ENCODE data around the gene HLA-DPA1.
A peak's percentile ranks its signal among the peaks of the same experiment; 100 is the strongest.

The HLA-DPA1 gene

DNA sequence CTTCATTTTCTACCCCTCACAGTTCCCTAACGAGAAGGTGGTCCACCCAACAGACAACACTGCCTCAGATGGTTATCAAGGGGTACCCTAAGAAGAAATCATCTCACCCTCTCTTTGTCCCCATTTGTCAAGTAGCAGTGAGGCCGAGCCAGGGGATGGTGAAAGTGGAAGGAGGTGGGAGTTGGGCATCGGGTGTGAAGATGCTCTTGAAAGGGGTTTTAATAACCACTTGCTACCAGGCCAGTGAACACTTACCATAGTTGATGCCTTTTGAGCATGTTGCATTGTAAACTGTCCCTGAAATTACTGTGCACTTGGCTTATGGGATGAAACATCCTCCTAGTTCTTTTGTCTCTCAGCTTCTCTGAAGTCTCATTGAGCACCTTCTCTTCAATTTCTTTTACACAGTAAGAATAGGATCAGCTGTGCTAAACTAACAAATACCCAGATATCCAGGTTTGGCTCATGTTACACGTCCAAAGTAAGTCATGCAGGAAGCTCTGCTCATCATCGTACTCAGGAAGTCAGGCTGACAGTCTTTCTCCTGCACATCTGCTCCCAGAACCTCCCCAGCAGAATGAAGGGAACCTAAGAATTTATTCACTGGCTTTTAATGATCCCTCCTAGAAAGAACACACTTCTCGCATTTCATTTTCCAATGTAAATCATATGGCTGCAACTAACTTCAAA lies 15.6 kb upstream of the HLA-DPA1 start:
- no peak for DNase-seq (ENCODE audit: low spot score)

DNA sequence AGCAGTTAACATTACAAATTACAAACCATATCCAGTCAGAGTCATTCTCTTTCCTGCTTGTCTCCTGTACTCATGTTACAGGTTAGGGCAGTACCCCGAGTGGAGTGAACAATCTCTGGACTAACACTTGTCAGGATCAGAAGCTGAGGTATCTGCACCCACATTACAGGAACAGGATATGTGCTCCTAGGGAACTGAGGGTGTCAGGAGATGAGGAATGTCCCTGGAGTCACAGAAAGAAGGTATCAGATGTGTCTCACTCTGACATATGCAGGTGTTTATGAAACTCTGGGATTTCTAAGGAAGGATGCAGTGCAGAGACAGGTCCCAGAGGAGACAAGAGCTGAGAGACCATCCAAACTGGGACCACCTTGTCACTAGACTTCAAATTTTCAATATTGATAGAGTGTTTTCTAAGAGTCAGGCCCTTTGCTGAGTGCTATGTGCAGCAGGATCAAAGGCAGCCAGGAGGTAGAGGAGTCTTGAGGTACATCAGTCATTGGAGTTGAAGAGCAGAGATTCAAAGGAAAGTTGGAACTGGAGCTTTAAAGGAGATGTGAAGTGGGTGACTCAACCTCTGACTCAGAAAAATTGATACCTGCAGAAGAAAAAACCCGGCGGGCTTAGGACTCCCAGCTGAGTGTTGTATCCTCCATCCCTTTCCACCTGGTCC lies 14.9 kb upstream of the HLA-DPA1 start:
- DNase-seq (ENCODE audit: low spot score), result no peak

DNA sequence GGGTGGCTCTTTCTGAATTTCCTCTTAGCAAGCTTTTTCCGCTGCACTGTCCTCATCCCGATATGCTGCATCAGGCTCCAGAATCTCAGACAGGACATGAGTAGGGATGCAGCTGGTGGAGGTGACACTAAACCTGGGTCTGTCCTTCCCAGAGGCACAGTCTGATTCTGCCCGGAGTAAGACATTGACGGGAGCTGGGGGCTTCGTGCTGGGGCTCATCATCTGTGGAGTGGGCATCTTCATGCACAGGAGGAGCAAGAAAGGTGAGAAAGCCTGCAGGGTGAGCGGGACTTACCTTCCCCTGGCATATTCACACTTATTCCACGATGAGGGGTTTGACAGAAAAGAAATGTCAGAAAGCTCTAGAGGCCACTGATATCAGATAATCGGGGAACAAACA lies 12.2 kb upstream of the HLA-DPA1 start:
- DNase-seq (ENCODE audit: low spot score), result no peak

GRCh38 chr6:33082702-33083101 lies 9.3 kb upstream of the HLA-DPA1 start:
- peak; percentile 92 for DNase-seq (ENCODE audit: low spot score)

DNA sequence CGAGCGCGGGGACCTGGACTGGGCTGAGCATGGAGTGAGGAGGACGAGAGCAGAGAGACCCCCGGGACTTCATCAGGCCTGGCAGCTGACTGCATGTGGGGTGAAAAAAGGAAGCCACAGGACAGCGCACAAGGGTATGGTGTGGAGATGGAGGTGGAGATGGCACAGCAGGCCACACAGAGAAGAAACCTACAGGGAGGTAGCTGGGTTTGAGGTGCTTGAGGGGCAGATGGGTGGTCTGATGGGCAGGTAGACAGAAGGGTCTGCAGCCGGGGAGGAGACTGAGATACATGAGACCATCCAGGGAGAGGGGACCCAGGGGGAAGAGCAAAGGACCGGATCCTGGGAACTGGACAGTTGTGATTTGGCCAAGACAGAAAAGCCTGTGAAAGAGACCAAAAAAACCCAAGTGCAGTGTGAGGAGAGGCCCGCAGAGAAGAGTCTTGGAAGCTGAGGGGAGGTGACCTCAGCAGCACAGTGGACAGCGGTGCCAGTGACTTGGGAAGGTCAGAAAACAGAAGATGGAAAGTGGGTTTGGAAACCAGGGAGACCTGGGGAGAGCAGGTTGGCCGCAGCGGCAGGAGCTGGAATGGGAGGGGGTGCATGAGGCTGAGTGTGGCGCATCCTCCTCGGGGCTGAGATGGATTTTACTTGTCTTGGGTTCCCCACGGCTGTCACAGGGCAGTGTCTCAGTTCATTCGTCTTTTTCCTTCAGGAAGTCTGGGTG lies 7.8 kb upstream of the HLA-DPA1 start:
- peak; percentile 48 for DNase-seq (ENCODE audit: low spot score)

DNA sequence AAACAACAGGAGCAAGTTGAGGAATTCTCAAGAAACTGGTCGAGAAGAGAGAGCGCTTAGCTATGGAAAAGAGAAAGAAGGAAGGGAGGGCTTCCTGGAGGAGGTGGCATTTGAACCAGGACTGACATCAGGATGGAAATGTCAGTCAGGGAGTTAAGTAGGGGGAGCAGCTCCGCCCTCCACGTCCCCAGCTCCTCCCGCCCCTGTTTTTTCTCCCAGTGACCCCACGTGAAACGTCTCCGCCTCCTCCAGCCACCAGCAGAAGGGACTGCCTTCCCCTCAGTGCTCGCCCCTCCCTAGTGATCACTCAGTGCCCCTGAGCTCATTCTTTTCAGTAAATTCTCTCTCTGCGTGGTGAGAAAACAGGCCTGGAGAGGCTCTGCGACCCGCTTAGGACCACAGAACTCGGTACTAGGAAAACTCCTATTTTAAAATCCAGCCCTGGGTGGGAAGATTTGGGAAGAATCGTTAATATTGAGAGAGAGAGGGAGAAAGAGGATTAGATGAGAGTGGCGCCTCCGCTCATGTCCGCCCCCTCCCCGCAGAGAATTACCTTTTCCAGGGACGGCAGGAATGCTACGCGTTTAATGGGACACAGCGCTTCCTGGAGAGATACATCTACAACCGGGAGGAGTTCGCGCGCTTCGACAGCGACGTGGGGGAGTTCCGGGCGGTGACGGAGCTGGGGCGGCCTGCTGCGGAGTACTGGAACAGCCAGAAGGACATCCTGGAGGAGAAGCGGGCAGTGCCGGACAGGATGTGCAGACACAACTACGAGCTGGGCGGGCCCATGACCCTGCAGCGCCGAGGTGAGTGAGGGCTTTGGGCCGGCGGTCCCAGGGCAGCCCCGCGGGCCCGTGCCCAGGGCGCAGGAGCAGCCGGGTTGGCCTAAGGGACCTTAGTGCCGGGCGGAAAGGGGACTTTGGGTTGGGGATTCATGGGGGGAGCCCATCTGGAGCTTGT lies 7.0 kb upstream of the HLA-DPA1 start:
- DNase-seq (ENCODE audit: low spot score), result peak; percentile 73

DNA sequence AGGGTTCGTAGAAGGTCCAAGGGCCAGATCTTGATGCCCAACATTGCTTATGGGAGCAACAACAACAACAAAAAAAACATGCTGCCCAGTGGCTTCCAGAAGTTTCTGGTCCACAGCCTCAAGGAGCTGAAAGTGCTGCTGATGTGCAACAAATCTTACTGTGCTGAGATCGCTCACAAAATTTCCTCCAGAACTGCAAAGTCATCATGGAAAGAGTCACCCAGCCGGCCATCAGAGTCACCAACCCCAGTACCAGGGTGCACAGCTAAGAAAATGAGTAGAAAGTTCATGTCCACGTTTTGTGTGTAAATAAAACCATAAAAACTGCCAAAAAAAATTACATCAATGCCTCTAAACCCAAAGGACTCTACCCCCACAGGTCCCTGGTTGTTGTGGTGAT lies 6.1 kb upstream of the HLA-DPA1 start:
- DNase-seq (ENCODE audit: low spot score), result no peak

- no peak for DNase-seq (ENCODE audit: low spot score)
Observed at GRCh38 chr6:33078919-33079521, 5.6 kb upstream of the HLA-DPA1 start.

DNA sequence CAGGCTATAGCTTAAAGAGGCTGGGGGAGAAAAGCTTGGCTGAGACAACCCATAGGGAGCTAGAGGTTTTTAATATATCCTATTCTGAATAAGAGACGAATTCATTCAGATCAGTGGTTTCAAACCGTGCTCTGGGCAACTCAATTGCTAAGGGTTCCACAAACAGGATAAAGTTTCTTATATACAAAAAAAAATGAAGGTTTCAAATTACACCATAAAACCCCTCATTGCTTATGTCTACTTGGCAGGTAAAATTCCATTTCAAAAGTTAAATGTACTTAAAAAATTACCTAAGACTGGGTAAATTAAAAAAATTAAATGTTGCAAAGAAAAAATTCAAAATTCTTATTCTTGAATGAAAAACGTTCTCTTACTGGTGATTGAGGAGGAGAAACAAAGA lies 5.0 kb upstream of the HLA-DPA1 start:
- no peak for DNase-seq (ENCODE audit: low spot score)

DNA sequence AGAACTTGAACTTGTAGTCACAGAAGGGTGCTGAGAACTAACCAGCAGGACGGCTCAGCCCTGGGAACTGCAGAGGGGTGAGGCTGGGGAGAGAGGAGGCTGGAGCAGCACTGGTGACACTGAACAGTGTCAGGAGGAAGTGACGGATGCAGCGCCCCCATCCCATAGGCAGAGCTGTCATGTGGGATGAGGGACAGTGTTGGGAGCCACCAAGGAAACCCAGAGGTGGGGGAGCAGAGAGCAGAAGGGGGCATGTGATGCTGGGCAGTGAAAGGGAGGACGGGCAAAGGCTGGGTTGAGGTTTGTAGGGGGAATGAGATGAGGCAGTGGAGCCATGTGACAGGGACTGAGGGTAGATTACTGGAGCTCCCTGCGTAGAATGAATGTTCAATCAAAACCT lies 4.5 kb upstream of the HLA-DPA1 start:
- no peak for DNase-seq (ENCODE audit: low spot score)

GRCh38 chr6:33076406-33076934 lies 3.0 kb upstream of the HLA-DPA1 start:
- no peak for DNase-seq (ENCODE audit: low spot score)

DNA sequence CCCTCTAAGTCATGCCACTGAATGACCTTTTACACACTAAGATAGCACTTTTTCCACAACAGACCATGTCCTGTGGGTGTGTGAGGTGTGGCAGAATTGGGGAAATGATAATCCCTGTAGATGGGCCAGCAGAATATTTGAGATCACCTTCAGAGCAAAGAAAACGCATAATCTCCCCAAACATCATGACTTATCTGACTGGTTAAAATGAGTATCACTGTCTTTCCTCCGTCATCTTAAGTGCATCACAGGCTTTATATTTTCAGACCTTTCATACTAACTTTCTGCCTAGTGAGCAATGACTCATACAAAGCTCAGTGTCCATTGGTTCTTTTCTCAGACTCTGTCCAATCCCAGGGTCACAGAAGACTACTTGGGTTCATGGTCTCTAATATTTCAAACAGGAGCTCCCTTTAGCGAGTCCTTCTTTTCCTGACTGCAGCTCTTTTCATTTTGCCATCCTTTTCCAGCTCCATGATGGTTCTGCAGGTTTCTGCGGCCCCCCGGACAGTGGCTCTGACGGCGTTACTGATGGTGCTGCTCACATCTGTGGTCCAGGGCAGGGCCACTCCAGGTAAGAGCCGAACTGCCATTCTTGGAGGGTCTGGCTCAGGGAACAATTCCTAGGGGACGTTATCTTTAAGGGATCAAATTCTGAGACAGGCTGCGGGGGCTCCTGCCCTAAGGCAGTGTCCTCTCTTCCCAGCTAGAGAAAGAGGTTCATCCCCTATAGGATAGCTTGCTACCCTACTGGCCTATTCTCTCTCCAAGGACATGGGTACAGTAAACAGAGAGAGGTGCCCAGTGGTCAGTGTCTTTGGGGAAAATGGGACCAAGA lies 2.3 kb upstream of the HLA-DPA1 start, which contains the start of gene HLA-DPB1:
HLA-DPB1 (plus strand) TSS at position 423 of the 838 bp plus-strand sequence; CDS start at position 475, 52 bp downstream.
- DNase-seq (ENCODE audit: low spot score), result peak; percentile 92

GRCh38 chr6:33075208-33075567 lies 1.7 kb upstream of the HLA-DPA1 start:
- DNase-seq (ENCODE audit: low spot score), result no peak

- peak; percentile 26 for DNase-seq (ENCODE audit: low spot score)
Observed at GRCh38 chr6:33072508-33073100, 845 bp downstream of the HLA-DPA1 start.

DNA sequence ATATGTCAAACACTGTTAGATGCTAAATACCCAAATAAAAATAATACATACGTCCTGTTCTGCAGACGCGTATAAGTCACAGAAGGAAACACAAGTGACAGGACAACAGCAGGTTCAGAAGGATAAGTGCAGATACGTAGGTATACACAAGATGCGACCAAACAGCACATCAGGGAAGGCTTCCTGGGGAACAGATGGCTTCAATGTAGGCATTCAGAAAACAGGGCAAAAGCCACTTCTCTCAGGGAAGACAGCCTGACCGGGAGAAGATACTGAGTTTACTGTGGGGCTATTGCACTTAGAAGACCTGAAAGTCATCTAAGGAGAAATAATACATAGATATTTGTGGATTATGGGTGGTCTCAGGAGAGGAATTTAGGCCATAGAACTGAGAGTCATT lies 1.9 kb downstream of the HLA-DPA1 start:
- peak; percentile 73 for DNase-seq (ENCODE audit: low spot score)

DNA sequence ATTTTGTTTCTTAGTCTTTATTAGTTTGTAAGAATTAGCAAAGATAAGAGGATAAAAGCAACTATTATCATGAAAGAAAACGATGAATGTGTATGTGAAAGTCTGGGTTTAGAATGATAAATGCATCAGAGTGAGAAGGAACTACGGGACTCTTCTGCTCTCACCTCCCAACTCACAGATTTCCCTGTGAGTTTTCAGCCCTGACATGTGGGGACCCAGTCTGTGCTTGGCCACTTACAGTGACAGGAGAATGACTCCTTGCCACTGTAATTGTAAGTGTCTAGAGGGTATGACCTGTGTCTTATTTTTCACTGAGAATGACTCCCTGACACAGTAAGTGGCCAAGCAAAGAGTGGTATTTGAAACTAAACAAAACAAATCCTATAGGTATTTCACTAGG lies 2.5 kb downstream of the HLA-DPA1 start:
- no peak for DNase-seq (ENCODE audit: low spot score)

GRCh38 chr6:33069021-33069738 lies 4.3 kb downstream of the HLA-DPA1 start:
- no peak for DNase-seq (ENCODE audit: low spot score)

GRCh38 chr6:33066917-33067521 lies 6.4 kb downstream of the HLA-DPA1 start:
- DNase-seq (ENCODE audit: low spot score), result no peak

DNA sequence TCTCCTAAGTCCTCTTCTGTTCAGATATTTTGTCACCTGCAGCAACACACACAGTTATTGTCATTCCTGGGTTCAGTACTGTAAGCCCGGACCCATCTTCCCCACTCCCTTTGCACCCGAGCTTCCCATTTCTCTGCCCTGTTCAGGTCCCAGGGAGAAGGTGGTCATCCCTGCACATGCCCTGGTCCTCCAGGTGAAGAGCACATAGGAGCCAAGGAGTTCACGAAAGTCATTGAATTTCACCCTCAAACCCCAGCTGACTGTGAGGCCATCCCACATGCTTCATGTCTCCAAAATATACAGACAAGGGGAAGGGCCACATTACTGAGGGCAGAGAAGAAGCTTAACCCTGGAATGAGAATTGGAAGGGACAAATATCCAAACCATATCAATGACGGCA lies 8.1 kb downstream of the HLA-DPA1 start:
- DNase-seq (ENCODE audit: low spot score), result no peak
